Fibroblast of pulmonary artery (primary cell): ENCODE data around the gene ATXN1.

Experiments used
- DNase-seq: peaks from one replicate; pipeline ENCODE4 v3.0.0-alpha.2; 2010; ENCODE audit warnings: low read depth
- H3K4me3 ChIP-seq: replicated peaks from 2 replicates; pipeline ENCODE4 v1.5.1; 2011; ENCODE audit warnings: low read depth, mild to moderate bottlenecking, control low read depth, low read length, moderate library complexity
- TF ChIP-seq, protein P1 (sequence below): IDR thresholded peaks from 2 replicates; pipeline ENCODE4 v1.5.1; 2011; ENCODE audit warnings: mild to moderate bottlenecking, control low read depth, low read length, inconsistent platforms; ENCODE audit errors: missing control alignments

The ATXN1 gene

DNA sequence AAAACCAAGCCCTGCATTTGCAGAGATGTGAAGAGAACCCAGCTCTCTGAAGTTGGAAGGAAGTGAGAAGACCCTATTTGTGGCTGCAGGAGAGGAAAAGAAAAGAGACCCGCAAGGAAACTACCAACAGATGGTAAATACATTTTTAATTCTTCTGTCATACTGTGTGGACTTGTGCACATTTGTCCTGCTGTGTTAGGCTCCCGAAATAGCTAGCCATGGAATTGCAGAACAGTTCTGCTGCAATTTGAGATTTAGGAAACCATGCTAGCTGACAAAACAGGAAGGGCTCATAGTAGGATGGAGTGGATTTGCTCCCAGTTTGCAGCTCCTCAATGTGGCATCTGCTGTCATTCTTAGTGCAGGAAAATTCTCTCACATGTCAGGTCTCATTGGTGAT is 12.1 kb upstream of the ATXN1 start:
- TF ChIP-seq, protein P1, sequence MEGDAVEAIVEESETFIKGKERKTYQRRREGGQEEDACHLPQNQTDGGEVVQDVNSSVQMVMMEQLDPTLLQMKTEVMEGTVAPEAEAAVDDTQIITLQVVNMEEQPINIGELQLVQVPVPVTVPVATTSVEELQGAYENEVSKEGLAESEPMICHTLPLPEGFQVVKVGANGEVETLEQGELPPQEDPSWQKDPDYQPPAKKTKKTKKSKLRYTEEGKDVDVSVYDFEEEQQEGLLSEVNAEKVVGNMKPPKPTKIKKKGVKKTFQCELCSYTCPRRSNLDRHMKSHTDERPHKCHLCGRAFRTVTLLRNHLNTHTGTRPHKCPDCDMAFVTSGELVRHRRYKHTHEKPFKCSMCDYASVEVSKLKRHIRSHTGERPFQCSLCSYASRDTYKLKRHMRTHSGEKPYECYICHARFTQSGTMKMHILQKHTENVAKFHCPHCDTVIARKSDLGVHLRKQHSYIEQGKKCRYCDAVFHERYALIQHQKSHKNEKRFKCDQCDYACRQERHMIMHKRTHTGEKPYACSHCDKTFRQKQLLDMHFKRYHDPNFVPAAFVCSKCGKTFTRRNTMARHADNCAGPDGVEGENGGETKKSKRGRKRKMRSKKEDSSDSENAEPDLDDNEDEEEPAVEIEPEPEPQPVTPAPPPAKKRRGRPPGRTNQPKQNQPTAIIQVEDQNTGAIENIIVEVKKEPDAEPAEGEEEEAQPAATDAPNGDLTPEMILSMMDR, result no peak
- no peak overlapping the region for H3K4me3 ChIP-seq
- no peak for DNase-seq

- no peak overlapping the region for H3K4me3 ChIP-seq
- DNase-seq, result peak; percentile 83
- TF ChIP-seq, protein P1, result peak; percentile 93
Measured at GRCh38 chr6:16770701-16771569, 9.7 kb upstream of the ATXN1 start.

DNA sequence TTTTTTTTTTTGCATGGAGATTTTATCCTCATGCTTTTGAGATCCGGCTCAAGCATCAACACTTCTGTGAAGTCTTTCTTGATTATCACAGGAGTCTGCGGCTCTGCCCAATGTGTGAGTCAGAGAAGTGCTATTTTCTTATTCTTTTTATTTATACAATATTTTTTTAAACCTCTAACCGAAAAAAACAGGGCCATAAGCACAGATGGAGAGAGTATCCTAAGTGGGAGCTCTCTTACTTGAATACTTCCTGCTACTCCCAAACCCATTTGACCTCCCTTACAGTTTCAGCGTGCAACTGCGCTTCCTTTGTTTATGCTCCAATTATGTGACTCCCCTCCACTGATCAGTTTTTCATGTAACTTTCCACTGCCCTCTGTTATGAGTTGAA is 8.7 kb upstream of the ATXN1 start:
- TF ChIP-seq, protein P1, result no peak
- no peak overlapping the region for H3K4me3 ChIP-seq
- DNase-seq, result peak; percentile 70

- peak overlapping the region; percentile 5 for H3K4me3 ChIP-seq
- peak; percentile 85 for DNase-seq
- TF ChIP-seq, protein P1, result no peak
Measured at GRCh38 chr6:16769131-16769985, 8.1 kb upstream of the ATXN1 start.

DNA sequence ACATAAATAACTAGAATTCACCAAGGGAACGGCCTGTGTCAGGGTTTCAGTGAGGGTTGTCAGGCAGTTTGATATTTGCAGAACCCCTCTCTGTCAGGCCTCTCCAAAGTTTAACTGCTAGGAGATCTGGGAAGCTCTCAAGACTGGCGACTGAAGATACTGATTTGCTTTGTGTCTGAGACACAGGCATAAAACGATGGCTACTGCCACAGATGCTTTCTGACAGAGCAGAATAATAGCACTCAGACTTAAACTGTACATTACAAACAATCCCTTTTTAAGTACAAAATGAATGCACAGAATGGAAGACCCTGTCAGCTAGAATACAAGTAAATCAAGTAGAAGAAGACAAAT is 7.2 kb upstream of the ATXN1 start:
- no peak for DNase-seq
- TF ChIP-seq, protein P1, result no peak
- no peak overlapping the region for H3K4me3 ChIP-seq

DNA sequence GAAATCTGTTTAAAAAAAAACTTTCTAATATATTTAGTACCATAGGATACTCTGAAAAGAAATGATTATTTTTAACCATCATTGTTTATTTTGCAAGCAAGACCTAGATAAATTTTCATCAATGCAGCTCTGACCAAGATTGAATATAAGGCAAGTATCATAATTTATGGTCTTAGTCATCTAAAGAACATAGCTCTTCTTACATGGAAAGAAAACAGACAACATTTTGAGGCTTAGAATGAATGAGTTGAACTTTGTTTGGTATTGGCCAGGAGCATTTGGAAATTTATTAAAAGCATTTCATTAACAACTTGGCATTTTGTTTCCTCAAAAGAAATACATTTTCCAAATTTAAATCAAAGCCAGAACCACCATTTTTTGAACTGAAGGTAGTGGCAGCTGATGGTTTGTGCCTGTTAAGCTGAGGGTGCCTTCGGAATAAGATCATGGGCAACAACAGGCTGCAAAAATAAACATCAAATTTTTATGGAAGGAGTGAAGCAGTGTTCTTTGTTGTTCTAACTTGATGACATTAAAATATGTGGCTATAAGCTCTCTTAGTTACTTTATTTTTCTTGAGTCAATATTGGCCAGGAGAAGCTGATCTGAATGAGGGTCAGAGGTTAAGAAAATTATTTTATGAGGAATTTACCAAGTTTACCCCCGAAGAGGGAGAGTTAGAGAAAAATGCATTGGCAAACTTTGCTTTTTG is 6.7 kb upstream of the ATXN1 start:
- DNase-seq, result no peak
- no peak overlapping the region for H3K4me3 ChIP-seq
- TF ChIP-seq, protein P1, result no peak
